GM18508 (cell line): ENCODE measurements around the gene SKA3.
"Not testable (repeated sequence)": the region's sequence is repeated elsewhere in the genome, so short reads cannot be mapped to it uniquely, and the experiment has no call there.

Experiments
- ATAC-seq: cut with Tn5 transposase; IDR thresholded peaks from one replicate; pipeline ENCODE4 v1.9.1; 2021; ENCODE audit warnings: moderate number of reproducible peaks; ENCODE audit not compliant: insufficient read depth, unreplicated experiment

Gene SKA3

DNA sequence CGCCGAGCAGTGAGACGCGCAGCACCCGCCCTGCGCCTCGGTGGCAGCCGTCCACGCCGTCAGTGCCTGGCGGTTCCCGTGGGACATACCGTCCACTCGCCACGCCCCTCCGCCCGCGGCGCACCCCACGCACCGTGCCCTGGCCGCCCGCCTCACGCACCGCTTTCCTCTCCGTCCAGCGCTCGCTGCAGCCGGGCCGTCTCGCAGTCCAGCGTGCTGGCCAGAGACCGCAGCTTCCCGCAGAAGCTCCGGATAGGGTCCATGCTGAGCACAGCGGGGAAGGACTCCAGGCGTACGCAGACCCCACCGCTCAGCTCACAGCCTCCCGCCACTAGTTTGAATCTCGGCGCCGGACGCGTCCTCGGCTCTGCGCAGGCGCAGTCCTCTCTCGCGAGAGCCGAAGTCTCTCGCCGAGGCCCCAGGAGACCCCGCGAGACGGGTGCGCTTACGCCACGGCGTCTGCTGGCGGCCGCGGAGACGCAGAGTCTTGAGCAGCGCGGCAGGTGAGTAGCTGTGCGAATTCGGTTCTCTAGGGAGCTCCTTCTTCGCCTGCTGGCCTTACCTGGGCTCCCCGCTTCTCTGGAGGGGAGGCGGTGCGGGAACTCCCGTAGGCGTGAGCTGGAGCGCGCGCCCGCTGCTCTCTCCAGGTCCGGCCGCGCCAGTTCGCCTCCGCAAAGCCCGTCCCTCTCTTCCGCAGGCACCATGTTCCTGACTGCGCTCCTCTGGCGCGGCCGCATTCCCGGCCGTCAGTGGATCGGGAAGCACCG is at the start of gene SKA3, which contains the start of gene MRPL57:
Gene SKA3, minus strand, starts transcription at position 338 of the 767 bp plus-strand sequence. Its CDS starts 75 bp downstream, at position 263.
Gene MRPL57, plus strand, starts transcription at position 444 of the 767 bp plus-strand sequence. Its CDS starts 259 bp downstream, at position 703.
- peak; percentile 71 for ATAC-seq

DNA sequence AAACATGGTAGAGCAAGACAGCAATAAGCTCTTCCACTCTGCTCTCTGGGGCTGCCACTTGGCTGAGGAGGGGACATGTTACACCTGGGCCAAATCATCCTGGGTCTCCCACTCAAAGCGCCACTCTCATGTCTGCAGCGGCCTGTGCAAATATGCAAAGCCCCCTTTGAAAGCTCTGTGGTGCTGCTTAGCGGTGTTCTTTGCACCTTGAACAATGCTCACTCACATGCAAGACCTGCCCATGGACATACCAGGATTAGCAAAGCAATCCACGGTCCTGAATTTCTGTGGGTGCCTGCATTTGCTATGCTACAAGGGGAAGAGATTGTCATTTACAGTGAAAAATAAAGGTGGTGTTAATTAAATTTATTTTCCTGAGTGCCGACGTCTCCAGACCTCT is 48.7 kb upstream of the SKA3 start:
- no peak for ATAC-seq

DNA sequence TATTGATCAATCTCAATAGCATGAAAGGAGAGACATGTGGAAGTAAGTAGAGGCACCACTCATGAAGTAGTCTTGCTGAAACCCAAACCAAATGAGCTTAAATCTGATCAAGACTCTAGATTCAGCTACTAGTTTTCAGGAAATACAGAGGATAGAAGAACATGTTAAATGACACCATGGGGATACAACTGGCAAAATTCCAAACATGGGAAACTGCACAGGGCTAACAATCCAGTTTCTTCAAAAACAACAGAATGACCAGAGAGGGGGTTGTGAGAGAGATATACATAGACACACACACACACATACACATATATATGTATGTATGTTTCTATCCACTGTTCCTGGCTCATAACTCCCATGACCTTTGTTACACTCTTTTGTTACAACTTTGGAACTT is 44.9 kb upstream of the SKA3 start:
- no peak for ATAC-seq

DNA sequence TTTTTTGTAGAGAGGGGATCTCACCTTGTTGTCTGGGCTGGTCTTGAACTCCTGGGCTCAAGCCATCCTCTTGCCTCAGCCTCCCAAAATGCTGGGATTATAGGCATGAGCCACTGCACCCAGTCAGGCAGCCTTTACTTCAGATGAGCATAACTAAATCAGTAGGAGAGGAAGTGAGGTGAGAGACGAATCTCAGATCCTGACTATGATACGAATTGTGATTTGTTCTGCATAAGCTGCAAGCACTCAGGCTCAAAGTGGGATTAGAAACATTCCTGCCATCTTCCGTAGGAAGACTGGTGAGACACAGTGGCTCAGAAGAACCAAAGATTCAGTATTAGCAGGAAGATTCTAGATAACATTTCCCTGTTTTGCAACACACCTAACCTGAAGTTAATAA is 43.4 kb upstream of the SKA3 start:
- not testable (repeated sequence) for ATAC-seq

DNA sequence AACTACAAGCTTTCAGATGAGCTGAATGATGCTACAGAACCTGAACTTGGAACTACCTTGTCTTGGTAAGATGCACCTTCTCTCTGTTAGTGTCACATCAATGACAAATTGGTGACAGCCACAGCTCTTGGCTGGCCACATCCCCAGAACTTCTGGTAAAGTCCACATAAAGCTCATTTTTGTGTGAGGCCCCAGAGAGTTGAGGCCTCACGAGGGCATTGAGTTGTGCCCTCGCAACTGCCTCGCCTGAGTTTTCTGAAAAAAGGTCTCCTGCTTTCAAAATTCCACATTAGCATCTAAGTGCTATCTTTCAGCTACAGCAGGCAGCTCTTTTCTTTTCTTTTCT is 42.7 kb upstream of the SKA3 start:
- ATAC-seq = peak; percentile 45

DNA sequence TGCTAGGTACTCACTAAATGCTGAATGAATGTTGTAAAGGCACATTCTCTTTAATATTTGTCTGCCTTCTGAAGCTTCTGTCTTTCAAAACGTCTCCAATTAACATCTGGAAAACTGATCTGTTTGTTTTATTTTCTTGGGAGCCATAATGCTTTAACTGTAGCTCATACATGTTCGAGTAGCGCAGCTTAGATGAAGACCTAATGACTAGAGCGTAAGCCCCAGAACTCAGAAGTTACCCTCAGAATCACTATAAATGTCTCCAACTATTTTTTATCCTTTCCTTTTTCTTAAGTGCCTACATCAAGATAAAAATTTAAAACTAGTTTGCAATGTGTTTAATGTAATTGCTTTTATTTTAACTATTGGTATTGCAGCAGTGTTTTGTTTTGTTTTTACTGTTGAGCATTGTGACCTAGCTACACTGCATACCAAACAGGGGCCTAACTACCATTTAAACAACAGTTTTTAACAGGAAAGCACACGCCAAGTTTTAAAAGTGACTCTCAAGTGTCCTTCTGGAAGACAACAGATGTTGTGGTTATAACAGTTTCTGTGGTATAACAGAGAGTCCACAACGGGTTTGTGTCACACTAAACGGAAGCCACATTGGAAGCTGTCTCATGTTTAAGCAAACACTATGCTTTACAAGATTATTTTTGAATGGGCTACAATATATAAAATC is 42.1 kb upstream of the SKA3 start:
- ATAC-seq = peak; percentile 93

DNA sequence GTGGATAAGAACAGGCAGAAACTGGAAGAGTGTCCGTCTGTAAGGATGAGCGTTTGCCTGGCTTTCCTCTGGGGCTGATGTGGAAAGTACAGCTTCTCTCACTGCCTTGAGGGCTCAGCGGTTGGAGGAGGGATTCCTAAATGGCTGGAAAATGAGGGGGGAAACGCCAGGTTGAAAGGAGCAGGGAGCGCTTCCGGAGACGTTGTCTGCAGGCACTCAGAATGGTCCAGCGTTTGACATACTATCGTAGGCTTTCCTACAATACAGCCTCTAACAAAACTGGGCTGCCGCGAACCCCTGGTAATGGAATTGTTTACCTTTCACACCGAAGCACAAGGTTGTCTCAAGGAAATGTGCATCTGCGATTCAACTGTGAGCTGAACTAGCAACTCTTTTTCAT is 40.0 kb upstream of the SKA3 start:
- no peak for ATAC-seq

DNA sequence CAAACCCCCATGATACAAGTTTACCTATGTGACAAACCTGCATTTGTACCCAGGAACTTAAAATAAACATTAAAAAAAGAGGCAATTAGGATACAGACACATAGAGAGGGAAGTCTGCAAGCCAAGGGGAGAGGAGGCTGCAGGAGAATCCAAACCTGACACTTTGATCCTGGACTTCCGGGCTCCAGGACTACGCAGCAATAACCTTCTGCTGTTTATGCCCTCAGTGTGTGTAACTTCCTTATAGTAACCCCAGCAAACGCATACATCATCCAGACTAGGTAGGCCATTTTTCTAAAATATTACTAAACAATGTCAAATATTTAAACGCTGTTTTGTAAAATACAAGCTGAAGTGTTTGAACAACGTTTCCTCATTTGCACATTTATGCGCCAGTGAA is 39.1 kb upstream of the SKA3 start:
- not testable (repeated sequence) for ATAC-seq

DNA sequence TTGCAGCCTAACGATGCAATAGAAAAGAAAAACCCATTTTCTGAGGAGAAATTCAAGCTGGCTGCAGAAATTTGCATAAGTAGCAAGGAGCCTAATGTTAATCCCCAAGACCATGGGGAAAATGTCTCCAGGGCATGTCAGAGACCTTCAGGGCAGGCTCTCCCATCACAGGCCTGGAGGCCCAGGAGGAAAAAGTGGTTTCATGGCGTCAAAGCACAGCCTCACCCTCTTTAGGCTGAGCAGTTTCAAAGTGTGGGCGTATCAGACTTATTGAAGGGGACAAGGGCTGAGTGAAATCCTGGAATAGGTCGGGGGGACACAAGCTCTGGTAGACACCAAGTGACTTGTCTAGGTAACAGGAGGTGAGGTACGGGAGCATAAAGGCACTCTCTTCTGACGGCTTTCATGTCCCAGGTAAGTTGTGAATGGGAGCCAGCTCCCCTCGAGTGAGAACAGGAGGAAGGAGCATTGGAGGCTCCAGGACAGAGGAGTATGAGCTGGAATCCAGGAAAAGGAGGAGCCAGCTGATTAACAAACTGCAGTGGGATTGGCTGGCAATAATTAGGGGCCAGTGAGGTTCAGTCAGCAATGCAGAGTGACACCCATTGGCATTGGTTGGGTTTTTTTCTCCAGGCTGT is 35.9 kb upstream of the SKA3 start:
- no peak for ATAC-seq

DNA sequence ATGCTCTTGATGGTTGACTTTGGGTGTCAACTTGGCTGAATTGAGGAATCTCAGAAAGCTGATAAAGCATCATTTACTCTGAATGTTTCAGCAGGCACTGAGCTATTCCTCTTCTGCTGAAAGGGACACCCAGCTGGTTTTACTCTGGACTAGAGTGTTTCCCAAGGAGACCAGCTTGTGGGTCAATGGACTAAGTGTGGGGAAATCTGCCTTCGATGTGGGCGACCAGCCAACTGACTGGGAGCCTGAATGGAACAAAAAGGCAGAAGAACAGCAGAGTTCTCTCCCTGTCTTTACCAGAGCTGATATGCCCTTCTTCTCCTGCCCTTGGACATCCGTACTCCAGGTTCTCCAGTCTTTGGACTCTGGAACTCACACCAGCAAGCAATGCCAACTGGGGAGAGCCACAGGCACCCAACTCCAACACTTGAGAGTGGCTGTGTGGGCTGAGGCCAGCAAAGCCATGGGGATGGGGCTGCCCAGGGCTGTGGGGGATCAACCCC is 32.4 kb upstream of the SKA3 start:
- no peak for ATAC-seq

DNA sequence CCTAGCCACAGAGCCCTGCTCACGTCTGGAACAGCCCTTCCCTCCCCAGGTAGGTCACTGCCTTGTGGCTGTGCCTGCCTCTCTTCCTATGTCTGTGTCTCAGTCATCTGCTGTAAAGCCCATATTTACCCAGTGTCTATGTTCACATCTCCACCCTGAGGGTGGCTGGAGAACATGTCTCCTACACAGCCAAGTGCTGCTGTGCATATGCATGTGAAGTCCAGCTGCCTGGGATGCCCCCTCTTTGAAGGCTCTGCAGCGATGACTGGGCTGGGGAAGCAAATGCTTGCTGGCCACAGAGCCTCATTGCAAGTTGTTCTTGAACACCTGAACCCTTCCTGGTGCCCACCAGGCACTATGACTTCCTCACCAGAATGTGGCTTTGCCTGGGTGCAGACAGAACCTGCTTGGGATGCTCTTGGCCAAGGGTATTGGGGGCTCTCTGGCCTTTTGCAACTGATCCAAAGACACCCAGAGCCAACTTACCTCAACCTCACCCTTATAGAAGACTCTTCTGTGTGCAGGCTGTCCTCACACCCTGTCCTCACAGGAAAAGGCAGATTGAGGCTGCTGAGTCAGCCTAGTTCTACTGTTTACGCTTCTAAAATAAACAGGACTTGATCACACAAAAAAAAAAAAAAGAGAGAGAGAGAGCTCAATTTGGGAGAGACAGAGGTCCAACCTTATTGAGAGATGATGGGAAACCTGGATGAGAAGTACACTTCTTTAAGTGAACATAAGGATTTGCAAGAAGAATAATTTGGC is 26.6 kb upstream of the SKA3 start:
- ATAC-seq = no peak

DNA sequence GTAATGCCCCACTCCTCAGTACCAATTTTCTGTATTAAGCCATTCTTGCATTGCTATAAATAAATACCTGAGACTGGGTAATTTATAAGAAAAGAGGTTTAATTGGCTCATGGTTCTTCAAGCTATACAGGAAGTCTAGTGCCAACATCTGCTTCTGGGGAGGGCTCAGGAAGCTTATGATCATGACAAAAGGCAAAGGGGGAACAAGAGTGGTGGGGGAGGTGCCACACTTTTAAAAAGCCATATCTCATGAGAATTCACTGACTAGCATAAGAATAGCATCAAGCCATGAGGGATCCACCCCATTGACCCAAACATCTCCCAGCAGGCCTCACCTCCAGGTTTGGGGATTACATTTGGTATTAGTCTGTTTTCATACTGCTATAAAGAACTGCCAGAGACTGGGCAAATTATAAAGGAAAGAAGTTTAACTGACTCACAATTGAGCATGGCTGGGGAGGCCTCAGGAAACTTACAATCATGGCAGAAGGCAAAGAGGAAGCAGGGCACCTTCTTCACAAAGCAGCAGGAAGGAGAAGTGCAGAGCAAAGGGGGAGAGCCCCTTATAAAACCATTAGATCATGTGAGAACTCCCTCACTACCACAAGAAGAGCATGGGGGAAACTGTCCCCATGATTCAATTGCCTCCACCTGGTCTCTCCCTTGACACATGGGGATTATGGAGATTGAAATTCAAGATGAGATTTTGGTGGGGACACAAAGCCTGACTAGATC is 25.3 kb upstream of the SKA3 start:
- not testable (repeated sequence) for ATAC-seq

DNA sequence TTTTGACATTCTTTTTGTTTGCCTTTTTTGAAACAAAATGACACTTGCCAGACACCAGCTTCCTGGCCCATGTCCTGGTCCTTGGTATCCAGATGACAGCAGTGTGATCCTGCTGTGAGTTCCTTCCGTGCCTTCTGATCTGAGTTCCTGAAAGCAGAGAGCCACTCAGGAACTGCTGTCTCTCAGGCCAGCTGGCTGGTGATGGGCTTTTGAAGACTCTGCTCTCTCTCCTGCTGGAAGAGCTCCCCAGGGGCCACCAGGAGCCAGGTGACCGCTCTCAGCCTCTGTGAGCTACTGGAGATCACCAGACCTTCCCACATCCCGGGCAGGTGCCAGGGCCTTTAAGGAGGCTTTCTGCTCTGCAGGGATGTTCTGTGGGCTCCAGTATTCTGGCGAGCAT is 22.0 kb upstream of the SKA3 start:
- not testable (repeated sequence) for ATAC-seq

DNA sequence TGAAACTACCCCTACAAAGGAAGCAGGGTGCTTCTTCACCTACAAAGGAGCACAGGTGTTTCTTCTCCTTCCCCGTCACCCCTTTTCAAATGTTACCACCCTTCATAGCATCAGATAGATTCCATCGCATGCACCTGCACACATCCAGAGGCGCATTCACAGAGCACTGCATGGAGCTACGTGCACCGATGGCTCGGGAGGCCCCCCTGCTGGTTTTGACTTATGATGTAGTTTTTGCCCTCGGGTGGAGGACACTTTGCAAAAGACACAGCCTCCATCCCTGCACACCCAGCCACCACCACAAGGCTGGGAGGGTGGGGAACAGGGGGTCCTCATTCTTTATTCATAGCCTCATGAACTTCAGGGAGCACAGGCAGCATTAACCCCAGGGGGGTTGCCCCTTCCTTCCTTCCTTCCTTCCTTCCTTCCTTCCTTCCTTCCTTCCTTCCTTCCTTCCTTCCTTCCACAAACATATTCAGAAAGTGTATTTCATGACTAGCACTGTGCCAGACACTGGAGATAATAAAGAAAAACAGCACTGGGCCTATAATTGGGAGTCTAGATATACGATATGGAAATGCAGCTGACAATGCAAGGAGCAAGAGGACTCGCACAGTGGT is 21.4 kb upstream of the SKA3 start:
- ATAC-seq = not testable (repeated sequence)

DNA sequence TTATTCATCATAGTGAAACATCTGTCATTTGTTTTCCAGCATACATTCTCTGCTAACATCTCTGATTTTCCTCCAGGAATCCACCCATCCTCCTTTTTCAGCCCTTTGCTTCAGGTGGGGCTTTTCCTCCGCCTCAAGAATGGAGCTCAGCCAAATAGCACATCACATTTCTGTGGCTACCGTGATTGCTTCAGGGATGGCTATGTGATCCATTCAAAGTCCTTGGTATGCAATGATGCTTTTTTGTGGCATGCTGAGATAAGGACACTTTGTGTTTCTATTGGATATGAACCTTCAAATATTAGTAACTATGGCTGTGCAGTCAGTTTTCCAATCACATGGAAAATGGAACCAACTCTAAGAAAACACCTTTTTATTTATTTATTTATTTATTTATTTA is 18.4 kb upstream of the SKA3 start:
- ATAC-seq = not testable (repeated sequence)

DNA sequence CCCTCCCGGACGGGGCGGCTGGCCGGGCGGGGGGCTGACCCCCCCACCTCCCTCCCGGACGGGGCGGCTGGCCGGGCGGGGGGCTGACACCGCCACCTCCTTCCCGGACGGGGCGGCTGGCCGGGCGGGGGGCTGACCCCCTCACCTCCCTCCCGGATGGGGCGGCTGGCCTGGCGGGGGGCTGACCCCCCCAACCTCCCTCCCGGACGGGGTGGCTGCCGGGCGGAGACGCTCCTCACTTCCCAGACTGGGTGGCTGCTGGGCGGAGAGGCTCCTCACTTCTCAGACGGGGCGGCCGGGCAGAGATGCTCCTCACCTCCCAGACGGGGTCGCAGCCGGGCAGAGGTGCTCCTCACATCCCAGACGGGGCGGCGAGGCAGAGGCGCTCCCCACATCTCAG is 10.1 kb upstream of the SKA3 start:
- not testable (repeated sequence) for ATAC-seq

DNA sequence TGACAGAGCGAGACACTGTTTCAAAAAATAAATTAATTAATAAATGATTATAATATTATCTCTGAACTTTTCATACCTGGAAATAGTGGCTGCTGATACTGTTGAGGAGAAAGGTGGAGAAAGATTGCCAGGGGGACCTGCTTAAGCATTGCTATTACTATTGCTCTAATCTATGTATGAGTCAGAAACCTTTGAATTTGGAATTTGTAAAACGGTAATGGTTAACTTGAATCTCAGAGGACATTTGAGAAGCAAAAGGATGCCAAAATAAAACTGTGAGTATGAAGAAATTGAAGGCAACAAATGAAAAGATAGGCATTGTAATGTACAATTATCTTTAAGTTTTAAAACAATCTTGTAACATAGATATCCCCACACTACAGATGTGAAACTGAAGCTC is 5.3 kb upstream of the SKA3 start:
- no peak for ATAC-seq

DNA sequence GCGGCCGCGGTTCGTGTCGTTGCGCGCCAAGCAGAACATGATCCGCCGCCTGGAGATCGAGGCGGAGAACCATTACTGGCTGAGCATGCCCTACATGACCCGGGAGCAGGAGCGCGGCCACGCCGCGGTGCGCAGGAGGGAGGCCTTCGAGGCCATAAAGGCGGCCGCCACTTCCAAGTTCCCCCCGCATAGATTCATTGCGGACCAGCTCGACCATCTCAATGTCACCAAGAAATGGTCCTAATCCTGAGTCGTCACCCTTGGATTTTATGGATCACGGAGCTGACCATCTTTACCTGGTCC is 581 bp upstream of the SKA3 start:
- peak; percentile 7 for ATAC-seq

DNA sequence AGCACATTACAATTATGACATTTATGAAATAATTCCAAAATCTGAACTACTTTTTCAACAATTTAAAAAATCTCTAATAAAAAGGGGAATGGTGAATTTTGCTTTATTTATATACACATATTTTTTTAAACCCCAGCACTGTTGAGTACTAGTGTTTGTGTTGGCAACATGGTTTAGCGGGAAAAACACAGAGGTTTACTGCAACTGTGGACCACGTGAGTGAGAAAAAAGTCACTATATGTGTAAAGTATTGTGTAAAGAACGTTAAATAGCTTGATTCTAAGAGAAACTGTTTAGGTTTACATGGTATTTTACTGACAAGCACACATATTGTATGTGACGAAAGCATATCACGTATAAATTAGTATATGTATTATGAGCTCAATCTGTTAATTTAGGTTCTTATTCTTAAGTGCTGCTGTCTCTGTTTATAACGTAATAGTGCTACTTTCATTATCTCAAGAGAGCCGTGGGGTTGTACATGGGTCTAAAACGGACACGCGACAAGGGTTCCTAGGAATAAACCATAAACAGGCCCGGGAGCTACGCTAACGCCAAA is 617 bp downstream of the SKA3 start:
- ATAC-seq = no peak
